AG10803 (cell line): ENCODE measurements around the gene B3GNT5.

ENCODE experiments used
- DNase-seq: peaks from one replicate; pipeline ENCODE4 v3.0.0; 2010; ENCODE audit warnings: low read depth
- H3K4me3 ChIP-seq: 2 replicates; pipeline ENCODE4 v1.5.1; 2011; ENCODE audit warnings: mild to moderate bottlenecking, low read length, control low read depth
- TF ChIP-seq, protein P1 (sequence below): conservative IDR thresholded peaks from 2 replicates; pipeline ENCODE4 v1.5.1; 2011; ENCODE audit warnings: mild to moderate bottlenecking, low read length, control low read depth, inconsistent platforms

Gene B3GNT5, protein sequence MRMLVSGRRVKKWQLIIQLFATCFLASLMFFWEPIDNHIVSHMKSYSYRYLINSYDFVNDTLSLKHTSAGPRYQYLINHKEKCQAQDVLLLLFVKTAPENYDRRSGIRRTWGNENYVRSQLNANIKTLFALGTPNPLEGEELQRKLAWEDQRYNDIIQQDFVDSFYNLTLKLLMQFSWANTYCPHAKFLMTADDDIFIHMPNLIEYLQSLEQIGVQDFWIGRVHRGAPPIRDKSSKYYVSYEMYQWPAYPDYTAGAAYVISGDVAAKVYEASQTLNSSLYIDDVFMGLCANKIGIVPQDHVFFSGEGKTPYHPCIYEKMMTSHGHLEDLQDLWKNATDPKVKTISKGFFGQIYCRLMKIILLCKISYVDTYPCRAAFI

DNA sequence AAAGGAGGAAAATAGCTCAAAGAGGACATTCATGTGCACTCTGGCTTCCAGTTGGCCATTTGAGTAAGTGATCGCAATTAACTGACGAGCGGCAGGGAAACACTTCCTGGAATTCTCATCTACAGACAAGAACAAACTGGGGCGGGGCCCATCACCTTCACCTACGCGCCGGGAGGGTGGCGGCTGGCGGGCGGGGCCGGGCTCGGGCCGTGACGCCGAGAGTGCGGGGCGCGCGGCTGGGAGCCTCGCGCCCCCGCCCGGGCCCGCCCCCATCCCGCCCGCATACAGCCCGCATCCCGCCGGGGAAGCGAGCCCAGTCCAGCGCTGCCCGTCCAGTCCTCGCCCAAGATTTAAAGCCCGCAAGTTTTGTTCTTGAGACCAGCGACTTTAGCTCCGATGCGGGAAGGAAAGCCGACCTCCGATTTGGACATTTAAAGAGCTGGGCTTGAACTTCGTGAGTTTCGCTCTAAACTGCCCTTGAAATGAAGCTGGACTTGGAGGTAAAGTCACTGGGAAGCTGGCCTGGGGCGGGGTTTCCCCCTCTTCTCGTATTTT, at the start of gene B3GNT5:
B3GNT5 (plus strand) TSS at position 281 of the 555 bp plus-strand sequence. CDS start 16,546 bp downstream, outside the sequence.
- no peak for DNase-seq
- peak within 1 kb of the TSS; percentile 68 for H3K4me3 ChIP-seq
- TF ChIP-seq, protein P1, sequence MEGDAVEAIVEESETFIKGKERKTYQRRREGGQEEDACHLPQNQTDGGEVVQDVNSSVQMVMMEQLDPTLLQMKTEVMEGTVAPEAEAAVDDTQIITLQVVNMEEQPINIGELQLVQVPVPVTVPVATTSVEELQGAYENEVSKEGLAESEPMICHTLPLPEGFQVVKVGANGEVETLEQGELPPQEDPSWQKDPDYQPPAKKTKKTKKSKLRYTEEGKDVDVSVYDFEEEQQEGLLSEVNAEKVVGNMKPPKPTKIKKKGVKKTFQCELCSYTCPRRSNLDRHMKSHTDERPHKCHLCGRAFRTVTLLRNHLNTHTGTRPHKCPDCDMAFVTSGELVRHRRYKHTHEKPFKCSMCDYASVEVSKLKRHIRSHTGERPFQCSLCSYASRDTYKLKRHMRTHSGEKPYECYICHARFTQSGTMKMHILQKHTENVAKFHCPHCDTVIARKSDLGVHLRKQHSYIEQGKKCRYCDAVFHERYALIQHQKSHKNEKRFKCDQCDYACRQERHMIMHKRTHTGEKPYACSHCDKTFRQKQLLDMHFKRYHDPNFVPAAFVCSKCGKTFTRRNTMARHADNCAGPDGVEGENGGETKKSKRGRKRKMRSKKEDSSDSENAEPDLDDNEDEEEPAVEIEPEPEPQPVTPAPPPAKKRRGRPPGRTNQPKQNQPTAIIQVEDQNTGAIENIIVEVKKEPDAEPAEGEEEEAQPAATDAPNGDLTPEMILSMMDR: no peak

DNA sequence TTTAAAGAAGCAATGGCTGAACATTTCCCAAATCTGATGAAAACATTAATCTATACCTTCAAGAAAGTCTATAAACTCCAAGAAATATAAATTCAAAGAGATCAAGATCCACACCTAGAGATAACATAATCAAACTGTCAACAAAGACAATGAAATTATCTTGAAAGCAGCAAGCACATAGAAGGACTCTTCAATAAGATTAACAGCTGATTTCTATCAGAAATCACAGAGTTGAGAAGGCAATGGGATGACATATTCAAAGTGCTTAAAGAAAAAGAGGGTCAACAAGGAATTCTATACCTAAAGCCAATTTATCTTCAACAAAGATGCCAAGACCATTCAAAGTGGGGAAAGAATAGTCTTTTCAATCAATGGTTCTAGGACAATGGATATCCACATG, 49.4 kb upstream of the B3GNT5 start:
- no peak overlapping the region for H3K4me3 ChIP-seq
- no peak for DNase-seq
- TF ChIP-seq, protein P1: no peak

DNA sequence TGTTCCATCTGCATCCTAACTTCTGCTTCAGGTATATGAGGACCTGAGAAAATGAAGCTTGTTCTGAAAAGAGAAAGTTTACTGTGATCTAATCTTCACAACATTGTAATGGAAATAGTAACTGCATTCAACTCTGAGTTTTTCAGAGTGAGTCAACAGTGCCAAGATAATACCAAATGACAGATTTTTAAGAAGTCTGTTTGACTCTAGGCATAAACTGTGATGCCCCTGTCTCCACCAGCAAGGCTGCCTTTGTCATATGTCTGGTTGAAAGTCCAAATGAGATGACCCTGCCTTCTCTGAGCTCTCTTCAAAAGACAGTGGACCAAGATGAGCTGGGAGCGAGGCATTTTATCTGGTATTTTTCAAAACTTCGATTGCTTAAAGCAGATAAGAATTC, 44.8 kb upstream of the B3GNT5 start:
- no peak overlapping the region for H3K4me3 ChIP-seq
- no peak for DNase-seq
- TF ChIP-seq, protein P1: no peak

DNA sequence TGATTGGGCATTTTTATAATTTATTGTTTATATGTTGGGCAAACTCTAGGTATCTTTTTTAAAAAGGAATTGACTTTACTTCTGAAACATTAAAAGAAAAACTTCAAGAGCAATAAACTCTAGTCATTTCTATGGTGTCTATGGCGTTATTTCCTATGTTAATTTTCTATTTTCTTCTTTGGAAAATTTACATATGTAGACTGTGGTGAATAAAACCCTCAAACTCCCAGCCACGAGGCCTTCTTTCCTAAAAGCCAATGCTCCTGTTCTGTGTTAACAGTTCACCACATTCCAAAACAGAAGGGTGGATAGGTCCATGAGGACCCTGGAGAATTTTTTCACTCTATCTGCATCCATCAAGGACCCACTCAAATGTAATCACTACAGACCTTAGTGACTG, 44.3 kb upstream of the B3GNT5 start:
- TF ChIP-seq, protein P1: no peak
- no peak for DNase-seq
- H3K4me3 ChIP-seq: no peak overlapping the region

DNA sequence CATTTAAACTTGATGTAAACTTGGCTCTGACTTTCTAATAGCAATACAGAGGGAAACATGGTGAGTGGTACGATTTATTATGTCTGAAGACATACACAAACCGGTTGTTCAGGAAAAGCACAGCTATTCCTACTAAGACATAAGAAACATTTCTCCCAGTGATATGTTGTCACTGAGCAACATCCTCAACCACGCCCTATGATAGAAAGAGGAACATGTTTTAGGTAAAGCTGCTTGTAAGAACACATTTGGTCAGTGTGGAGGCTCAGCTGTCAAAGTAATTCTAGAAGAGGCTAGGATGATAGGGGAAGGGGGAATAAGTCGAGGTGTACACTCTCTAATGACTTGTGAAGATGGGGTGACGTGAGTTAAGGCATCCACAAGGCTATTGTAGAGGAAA, 42.7 kb upstream of the B3GNT5 start:
- no peak for DNase-seq
- TF ChIP-seq, protein P1: no peak

DNA sequence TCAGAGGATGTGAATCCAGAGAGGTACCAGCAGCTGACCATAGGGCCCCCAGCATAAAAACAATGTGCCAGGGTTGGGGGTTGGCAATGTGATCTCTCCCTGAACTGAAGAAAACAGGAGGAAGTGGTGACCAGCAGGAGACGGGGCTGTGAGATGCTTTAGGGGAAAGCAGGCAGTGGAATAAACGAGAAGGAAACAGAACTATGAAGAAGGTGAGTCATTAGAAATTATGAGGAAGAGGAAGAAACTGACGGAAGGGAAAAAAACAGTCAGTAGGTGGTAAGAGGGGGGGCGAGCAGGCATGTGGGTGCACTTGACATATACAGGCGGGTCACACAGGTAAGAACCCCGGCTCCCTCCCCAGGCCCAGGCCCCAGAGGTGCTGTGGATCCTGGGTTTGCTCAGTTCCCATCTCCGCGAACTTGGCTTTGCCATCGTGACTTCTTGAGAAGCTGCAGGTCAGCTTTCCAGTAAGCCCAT, 42.2 kb upstream of the B3GNT5 start:
- H3K4me3 ChIP-seq: no peak overlapping the region

More for the DNA sequence above, 42.7 kb upstream of the B3GNT5 start:
- H3K4me3 ChIP-seq: no peak overlapping the region

More for the DNA sequence above, 42.2 kb upstream of the B3GNT5 start:
- no peak for DNase-seq
- TF ChIP-seq, protein P1: no peak
